Adrenal gland (tissue), 12 donors: ENCODE data around the gene MRPL34. TPM values are rescaled to one million over a fixed set of nuclear protein-coding genes. Genes with fewer than 3 reads are reported as not detected.
A peak's percentile ranks its signal among the peaks of the same experiment; 100 is the strongest.

Source experiments
- DNase-seq, 7 donors: peaks; one replicate each; pipeline ENCODE4 v3.0.0-alpha.2; 2019 to 2020
- H3K27ac ChIP-seq, 5 donors: fragments of 200-600 bp; sonication (generic) in 4 of 5; 1 replicate in 3 of 5; 2 replicates in 2 of 5; pipeline versions ENCODE4 v1.5.1 to v1.8.0; 2016 to 2020; ENCODE audit warnings: mild to moderate bottlenecking in 1 of 5
- H3K27me3 ChIP-seq: fragments of 200-600 bp; 2 replicates; pipeline ENCODE4 v1.8.0; 2021
- H3K36me3 ChIP-seq, 2 donors: fragments of 200-600 bp; replicated peaks in 1 of 2; 1 replicate in 1 of 2; 2 replicates in 1 of 2; pipeline versions ENCODE4 v1.5.1 to v1.8.0; 2018 to 2022
- H3K4me1 ChIP-seq, 2 donors: fragments of 200-600 bp; replicated peaks in 1 of 2; 1 replicate in 1 of 2; 2 replicates in 1 of 2; pipeline versions ENCODE4 v1.5.1 to v1.8.0; 2018 to 2021
- H3K4me3 ChIP-seq, 4 donors: fragments of 200-600 bp; sonication (generic) in 3 of 4; one replicate each; pipeline ENCODE4 v1.5.1; 2016 to 2018
- H3K9me3 ChIP-seq, 3 donors: fragments of 200-600 bp; sonication (generic) in 1 of 3; replicated peaks in 1 of 3; 1 replicate in 2 of 3; 2 replicates in 1 of 3; pipeline versions ENCODE4 v1.5.1 to v1.8.0; 2016 to 2021
- POLR2A ChIP-seq, 2 donors: fragments of 450-650 bp; IDR thresholded peaks; one replicate each; pipeline ENCODE4 v1.6.1; 2017; ENCODE audit warnings: antibody characterized with exemption in 2 of 2, mild to moderate bottlenecking in 2 of 2, moderate library complexity in 1 of 2
- WGBS, 4 donors: extraction: QIAGEN DNeasy Blood & Tissue Kit in 2 of 4; methylation state at CpG; one replicate each; pipeline versions ENCODE4 v1.1.5 to v1.1.7; 2013 to 2017; 5-methylcytosine and 5-hydroxymethylcytosine counted together
- intact Hi-C, 2 donors: fragments of 100-400 bp; cut with DNase I; formaldehyde crosslinking; loops; one replicate each; pipeline versions ENCODE4 v1.14.1 to v1.15.0; 2022 to 2023
- polyA plus RNA-seq, 3 donors: library from polyadenylated mRNA; stranded (reverse); fragments of 200-250 nt in 2 of 3; fragments of 350-450 nt in 1 of 3; fragmentation: Illumina TruSeq in 1 of 3; extraction: RNeasy Lipid Tissue Mini Kit (QIAGEN cat#74804) in 1 of 3; gene quantifications; one replicate each; pipeline ENCODE4 v1.2.3, GENCODE V29; 2013 to 2014
- total RNA-seq, 9 donors: library from RNA; depleted of rRNA in 4 of 9; stranded (reverse); fragments of >200 nt in 4 of 9; fragments of 120-200 nt in 1 of 9; fragmentation: NEBNext Ultra II Directional in 1 of 9; extraction: Animal tissue kit (Norgen Biotek cat#: 25700) in 1 of 9; gene quantifications; one replicate each; pipeline versions ENCODE4 v1.1.0 to v1.2.4, GENCODE V29; 2013 to 2023
- TF ChIP-seq, protein P1 (sequence below), 6 experiments: fragments of 450-650 bp in 4 of 6; fragments of 200-600 bp in 2 of 6; sonication (generic) in 1 of 6; IDR thresholded peaks; 1 replicate in 5 of 6; 2 replicates in 1 of 6; pipeline versions ENCODE4 v1.5.1 to v1.8.0; 2016 to 2021; ENCODE audit warnings: antibody characterized with exemption in 6 of 6, mild to moderate bottlenecking in 2 of 6, moderate library complexity in 1 of 6
- donor health status: healthy with polysubstance abuse.
- donor health status: Bipolar disorder and iron deficiency.
- donor health status: DM: yes; HTN: yes; CAD: no.
- donor health status: DM: no; HTN: no; CAD: no.
- donor health status: DM: no; HTN: no; CAD: no.
- donor health status: DM: yes; HTN: yes; CAD: no.

The MRPL34 gene
- total and polyA plus RNA-seq, 12 donors: 95.8 to 358 (median 152) TPM

DNA sequence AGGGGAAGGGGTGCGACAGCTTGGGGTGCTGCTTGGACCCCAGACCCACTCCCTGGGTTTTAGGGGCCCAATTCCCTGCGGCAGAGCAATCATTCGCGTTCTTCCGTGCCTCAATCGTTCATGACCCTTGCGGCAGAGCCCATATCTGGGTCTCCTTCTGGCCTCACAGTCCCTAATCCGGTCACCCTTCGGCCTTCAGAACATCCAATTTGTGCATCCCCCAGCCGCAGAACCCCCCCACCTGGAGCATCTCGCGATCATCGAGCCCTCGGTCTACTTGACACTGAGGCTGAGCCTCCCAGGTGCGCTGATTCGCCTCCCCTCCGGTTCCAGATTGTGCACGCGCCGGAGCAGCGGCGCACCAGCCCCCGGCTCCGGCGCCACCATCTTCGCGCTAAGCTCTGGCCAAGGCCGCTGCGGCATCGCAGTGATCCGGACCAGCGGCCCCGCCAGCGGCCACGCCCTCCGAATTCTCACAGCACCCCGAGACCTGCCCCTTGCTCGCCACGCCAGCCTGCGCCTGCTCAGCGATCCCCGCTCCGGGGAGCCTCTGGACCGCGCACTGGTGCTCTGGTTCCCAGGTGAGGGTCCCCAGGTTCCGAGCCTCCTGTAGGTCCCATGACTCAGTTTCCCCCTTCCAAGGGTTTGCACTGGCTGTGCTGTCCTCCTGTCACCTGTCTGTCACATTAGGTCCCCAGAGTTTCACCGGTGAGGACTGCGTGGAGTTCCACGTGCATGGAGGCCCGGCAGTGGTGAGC, 32.2 kb downstream of the MRPL34 start:
- TF ChIP-seq, protein P1, sequence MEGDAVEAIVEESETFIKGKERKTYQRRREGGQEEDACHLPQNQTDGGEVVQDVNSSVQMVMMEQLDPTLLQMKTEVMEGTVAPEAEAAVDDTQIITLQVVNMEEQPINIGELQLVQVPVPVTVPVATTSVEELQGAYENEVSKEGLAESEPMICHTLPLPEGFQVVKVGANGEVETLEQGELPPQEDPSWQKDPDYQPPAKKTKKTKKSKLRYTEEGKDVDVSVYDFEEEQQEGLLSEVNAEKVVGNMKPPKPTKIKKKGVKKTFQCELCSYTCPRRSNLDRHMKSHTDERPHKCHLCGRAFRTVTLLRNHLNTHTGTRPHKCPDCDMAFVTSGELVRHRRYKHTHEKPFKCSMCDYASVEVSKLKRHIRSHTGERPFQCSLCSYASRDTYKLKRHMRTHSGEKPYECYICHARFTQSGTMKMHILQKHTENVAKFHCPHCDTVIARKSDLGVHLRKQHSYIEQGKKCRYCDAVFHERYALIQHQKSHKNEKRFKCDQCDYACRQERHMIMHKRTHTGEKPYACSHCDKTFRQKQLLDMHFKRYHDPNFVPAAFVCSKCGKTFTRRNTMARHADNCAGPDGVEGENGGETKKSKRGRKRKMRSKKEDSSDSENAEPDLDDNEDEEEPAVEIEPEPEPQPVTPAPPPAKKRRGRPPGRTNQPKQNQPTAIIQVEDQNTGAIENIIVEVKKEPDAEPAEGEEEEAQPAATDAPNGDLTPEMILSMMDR (IDR thresholded peaks at IDR 0.05): no peak
- TF ChIP-seq POLR2A (IDR thresholded peaks at IDR 0.05): no peak
- intact Hi-C loops: no loop called here
- WGBS, 4 donors: 0 to 13% (median 7%) methylated on average over 8 to 50 of the region's 50 CpGs
- DNase-seq: peak in 2 of 7 donors; percentile 42 to 46
- Histone ChIP-seq H3K9me3 (no peaks in the 10 kb centered on the region), H3K4me3 (peak overlapping the region; percentile 1 to 72 (median 50)), H3K36me3 (no peaks in the 10 kb centered on the region), H3K4me1 (peaks cover 19 to 26% of the 10 kb centered on the region in 2 donors), H3K27ac (peak overlapping the region; percentile 15 to 92 (median 87)), H3K27me3 (no peaks in the 10 kb centered on the region)

GRCh38 chr19:17338433-17339078, 32.9 kb downstream of the MRPL34 start:
- H3K4me3 ChIP-seq: peak overlapping the region in 1 of 4 donors; percentile 72
- peak in 4 of 7 donors; percentile 27 to 61 (median 51) for DNase-seq
- H3K36me3 ChIP-seq: no peaks in the 10 kb centered on the region
- intact Hi-C loops: no loop called here
- no peaks in the 10 kb centered on the region for H3K27me3 ChIP-seq
- no peaks in the 10 kb centered on the region for H3K9me3 ChIP-seq
- no peak overlapping the region for H3K27ac ChIP-seq
- peaks cover 19 to 24% of the 10 kb centered on the region in 2 donors for H3K4me1 ChIP-seq
- 87 to 92% (median 91%) methylated on average over 12 to 30 of the region's 30 CpGs for WGBS, 4 donors
- TF ChIP-seq, protein P1 (IDR thresholded peaks at IDR 0.05): no peak

DNA sequence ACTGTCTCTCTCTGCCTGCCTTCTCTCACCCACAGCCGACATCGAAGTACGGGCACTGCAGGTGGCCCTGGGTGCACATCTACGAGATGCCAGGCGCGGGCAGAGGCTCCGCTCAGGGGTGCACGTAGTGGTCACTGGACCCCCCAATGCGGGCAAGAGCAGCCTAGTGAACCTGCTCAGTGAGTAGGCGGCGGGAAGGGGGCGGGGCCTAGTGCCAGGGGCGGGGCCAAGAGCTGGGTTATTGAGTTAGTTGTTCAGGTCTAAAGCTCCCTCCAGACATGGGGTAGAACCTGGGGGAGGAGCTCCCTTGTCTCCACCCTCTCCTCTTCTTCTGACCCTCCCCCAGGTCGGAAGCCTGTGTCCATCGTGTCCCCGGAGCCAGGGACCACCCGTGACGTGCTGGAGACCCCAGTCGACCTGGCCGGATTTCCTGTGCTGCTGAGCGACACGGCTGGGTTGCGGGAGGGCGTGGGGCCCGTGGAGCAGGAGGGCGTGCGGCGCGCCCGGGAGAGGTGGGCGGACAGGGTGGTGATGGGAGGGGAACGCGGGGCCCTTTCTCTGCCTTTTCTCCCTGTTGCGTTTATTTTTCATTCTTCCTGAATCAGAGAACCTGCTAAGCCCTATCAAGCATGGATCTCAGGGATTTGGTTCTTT, 33.5 kb downstream of the MRPL34 start:
- DNase-seq: peak in 4 of 7 donors; percentile 35 to 60 (median 38)

More for the DNA sequence above, 33.5 kb downstream of the MRPL34 start:
- H3K4me3 ChIP-seq: no peak overlapping the region
- H3K36me3 ChIP-seq: no peaks in the 10 kb centered on the region
- TF ChIP-seq, protein P1 (IDR thresholded peaks at IDR 0.05): no peak
- TF ChIP-seq POLR2A (IDR thresholded peaks at IDR 0.05): no peak
- no peaks in the 10 kb centered on the region for H3K27me3 ChIP-seq
- peaks cover 19% of the 10 kb centered on the region in 2 donors for H3K4me1 ChIP-seq
- intact Hi-C loops: no loop called here
- H3K9me3 ChIP-seq: no peaks in the 10 kb centered on the region
- H3K27ac ChIP-seq: no peak overlapping the region
- 88 to 92% (median 91%) methylated on average over 24 to 34 of the region's 34 CpGs for WGBS, 4 donors
